HG03558 (cell line): ENCODE results near the gene HEXD.

Experiments
- ATAC-seq: cut with Tn5 transposase; IDR thresholded peaks from one replicate; pipeline ENCODE4 v1.9.1; 2021; ENCODE audit warnings: moderate number of reproducible peaks; ENCODE audit not compliant: unreplicated experiment; ENCODE audit errors: extremely low read depth

The HEXD gene

DNA sequence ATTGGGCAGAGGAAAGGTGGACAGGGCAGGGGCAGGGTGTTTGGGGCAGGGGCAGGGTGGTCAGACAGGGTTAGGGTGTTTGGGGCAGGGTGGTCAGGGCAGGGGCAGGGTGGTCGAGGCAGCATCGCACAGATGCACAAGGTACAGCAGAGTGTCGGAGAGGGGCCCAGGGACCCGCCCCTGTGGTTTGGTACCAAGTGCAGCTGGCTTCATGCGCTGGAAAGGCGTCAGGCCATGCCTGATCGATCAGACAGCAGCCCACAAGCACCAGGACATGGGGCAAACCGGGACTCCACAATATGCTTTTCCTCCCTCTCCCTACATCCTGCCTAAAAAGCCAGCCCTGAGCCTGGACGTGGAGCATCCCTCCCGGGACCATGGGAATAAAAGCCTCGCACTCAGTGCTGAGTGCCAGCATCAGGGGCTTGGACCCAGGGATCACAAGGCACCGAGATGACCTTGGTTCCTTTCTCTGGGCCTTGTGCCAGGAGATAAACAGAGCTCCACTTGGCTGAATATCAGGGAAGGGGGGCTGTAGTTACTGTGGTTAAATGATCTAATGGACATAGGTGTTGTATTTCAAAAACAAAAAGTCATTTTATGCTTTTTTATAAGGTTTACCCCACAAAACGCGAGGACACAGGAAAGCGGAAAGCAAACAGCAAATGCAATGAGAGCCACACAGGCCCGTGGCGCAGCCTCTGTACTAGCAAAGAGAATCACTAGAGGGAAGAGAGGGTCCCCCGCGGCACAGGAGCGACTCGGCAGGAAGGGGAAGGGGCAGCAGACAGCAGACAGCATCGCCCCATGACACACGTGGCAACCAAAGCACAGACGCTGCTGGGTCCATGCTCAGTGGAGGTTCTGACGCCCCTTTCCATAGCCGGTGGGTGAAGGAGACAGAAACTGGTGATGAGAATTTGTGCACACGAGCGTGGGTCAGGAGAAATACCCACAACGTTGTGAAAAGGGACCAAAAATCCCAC, 5.3 kb upstream of the HEXD start:
- no peak for ATAC-seq

DNA sequence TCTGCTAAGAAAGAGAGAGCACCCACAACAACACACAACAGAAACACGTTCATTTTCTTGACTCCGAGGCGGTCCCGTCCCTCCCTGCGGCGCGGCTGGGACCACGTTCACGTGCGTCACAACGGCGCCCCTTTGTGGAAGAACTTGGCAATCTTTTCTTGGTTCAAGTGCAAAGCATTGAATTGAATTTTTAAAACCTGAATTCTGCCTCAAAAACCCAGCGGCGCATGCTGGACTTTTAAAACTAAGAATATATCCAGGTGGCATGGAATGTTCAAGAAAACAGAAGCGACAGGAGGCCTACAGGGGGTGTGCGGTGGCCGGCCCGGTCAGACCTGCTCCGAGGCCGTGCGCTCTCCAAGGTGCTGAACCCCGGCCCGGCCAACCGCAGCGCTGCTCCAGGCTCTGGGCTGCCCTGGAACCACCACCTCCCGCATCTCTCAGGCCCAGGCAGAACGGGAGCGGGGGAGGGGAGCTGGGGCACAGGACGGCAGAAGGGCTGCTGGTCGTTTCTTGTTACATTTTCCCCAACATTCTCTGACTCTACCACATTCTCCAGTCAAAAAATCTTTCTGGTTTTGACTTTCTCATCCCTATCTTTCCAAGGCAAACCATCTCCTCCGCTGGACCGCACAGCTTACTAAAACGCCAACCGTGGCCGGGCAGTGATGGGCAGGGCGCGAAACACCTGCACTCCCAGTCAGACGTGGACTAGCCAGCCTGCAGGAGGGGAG, 3.4 kb upstream of the HEXD start:
- no peak for ATAC-seq

DNA sequence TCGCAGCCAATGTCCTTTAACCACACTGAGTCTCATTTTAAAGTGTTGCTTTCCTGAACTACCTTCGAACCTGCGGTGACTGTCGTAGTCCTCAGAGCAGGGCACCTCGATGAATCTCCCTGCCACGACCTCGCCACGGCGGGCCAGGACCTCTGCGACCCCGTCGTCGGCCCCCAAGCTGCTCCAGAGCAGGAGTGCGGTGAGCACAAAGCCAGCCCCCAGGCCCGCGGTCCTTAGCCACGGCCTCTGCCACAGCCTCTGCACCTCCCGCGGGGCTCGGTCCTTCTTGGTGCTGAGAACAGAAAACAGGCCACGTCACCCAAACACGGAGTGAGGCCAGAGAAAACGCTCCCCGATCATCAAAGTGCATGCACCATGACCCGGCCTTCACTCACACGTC, 2.8 kb upstream of the HEXD start:
- ATAC-seq: no peak

DNA sequence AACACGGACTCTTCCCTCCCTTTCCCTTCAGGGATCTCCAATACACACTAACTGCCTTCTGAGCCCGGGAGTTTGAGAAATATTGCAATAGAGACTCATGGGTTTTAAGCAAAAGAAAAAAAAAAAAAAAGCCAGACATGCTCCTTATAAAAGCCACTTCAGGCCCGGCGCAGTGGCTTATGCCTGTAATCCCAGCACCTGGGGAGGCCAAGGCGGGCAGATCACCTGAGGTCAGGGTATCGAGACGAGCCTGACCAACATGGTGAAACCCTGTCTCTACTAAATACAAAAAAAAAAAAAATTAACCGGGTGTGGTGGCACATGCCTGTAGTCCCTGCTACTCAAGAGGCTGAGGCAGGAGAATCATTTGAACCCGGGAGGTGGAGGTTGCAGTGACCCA, 2.4 kb upstream of the HEXD start:
- ATAC-seq: no peak

DNA sequence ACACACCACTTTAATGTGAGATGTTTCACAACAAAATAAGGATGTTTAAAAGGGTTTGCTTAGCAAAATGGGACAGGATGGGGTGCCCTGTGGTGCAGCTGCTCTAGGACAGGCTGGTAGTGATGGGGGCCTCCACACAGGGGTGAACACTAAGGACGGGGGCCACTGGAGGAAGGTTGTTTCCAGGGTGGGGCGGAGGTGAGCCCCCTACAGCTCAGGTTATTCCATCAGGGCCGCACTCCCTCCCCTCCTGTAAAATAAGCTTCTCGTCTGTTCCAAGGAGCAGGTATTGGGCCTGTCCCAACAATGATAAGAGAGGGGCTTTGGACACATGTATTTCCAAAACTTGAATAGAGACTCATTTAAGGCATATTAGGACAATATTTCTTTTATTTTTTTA, 1.9 kb upstream of the HEXD start:
- no peak for ATAC-seq

DNA sequence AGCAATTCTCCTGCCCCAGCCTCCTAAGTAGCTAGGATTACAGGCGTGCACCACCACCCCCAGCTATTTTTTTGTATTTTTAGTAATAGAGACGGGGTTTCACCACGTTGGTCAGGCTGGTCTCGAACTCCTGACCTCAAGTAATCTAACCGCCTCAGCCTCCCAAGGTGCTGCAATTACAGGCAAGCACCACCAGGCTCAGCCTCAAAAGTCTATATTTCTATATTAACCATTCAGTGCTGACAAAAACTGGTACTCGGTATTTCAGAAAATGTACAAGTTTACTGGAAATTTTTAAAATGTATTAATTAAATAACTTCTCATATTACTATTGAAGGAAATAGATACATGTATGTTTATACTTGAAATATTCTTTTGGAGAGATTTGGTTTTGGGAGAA, 1.4 kb upstream of the HEXD start:
- ATAC-seq: no peak

DNA sequence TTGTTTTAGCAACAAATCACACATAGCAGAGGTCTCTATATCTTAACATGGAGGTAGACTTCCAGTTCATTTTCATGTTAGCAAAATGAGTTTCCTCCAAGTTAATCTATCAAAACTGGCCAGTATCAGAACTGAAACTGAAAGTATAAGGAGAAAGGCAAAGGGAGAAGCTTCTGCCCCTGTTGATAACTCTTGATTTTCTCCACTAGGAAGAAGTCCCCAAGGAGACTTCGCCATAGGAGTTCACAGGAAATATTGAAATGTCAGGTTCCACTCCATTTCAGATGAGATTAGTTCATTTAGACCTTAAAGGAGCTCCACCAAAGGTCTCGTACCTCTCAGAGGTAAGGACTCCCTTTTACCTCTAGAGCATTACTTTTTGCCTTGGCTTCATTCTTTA, 1.4 kb downstream of the HEXD start:
- ATAC-seq: no peak

DNA sequence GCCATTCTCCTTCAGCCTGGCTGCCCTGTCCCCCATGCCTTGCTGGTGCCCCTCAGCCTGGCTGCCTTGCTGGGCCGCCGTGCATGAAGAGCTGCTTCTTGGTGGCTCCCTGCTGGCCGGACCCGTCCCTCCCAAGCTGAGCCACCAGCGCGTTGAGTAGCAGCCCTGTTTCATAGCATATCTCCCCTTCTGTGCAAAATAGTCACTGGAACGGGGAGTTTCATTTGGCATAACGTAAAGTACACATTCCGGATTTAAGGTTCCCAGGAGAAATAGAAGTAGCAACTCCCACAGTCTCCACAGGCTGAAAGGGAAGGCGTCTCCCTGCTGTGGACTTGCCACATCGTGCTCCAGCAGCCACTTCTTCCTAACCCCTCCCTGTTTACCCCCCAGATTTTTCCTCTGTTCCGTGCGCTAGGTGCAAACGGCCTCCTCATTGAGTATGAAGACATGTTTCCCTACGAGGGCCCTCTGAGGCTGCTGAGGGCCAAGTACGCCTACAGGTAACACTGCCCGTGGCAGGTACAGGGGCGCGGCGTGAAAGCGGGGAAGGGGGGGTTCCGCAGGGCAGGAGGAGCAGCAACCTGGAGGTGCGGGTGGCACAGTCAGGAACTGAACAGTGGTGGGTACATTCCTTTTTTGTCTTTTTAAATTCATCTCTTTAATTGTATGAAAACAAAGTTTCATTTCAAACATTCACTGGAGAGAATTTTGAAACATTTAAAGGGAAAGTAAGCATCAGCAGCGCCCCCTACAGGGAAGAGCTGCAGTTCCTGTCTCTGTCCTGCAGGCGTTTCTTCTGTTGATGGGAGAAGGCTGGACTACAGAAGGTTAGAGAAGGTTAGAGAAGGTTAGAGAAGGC, 6.1 kb downstream of the HEXD start:
- ATAC-seq: no peak

DNA sequence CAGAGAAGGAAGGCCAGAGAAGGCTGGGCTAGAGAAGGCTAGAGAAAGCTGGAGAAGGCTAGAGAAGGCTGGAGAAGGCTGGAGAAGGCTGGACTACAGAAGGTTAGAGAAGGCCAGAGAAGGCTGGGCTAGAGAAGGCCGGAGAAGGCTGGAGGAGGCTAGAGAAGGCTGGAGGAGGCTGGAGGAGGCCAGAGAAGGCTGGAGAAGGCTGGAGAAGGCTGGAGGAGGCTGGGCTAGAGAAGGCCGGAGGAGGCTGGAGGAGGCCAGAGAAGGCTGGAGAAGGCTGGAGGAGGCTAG, 6.7 kb downstream of the HEXD start:
- no peak for ATAC-seq

DNA sequence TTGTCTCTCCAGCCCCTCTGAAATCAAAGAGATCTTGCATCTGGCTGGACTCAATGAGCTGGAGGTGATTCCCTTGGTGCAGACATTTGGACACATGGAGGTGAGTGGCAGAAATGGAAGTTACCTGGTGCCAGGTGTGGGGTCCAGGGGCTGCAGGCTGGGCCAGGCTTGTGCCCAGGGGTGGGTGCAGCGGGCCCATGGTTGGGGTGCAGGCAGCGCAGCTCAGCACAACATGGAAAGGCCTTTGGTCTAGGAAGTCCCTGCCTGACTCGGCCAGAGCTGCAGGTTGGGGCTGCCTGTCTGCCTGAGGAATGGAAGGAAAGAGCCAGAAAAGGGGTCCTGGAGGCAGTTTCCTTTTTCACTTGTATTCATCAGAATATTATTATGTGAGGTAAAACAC, 10.4 kb downstream of the HEXD start:
- ATAC-seq: no peak

DNA sequence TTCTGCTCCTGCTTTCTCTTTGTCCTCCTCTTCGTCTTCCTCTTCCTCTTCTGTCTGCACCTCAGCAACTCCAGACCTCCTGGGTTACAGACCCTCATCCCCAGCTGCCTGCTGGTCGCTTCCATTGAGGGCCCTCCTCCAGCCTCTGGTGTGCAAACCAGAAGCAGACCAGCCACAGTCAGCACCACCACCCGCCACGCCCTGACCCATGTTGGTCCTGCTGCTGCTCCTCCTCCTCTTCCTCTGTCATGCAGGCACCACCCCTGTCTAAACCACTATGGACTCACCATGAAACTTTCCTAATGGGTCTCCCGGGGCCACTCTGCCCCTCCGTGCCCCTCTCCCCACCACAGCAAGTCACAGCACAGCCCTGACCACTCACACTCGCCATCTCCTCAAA, 11.7 kb downstream of the HEXD start:
- no peak for ATAC-seq

DNA sequence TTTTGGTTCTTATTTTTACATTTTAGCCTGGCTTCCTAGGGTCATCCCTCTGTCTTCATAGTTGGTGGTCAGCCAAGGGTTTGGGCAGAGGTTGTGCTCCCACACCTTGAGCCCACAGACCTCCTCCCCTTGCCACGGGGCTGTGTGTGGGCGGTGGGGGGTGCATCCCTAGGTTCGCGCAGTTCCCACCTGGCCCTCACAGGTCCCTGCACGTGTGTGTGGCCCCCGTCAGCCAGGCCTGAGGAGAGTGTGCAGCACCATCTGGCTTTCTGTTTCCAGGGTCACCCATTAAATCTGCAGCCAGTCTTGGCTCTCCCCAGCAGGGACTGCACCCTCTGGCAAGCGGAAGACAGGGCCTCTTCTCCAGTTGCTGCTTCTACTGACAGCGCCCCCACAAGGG, 13.9 kb downstream of the HEXD start:
- no peak for ATAC-seq

DNA sequence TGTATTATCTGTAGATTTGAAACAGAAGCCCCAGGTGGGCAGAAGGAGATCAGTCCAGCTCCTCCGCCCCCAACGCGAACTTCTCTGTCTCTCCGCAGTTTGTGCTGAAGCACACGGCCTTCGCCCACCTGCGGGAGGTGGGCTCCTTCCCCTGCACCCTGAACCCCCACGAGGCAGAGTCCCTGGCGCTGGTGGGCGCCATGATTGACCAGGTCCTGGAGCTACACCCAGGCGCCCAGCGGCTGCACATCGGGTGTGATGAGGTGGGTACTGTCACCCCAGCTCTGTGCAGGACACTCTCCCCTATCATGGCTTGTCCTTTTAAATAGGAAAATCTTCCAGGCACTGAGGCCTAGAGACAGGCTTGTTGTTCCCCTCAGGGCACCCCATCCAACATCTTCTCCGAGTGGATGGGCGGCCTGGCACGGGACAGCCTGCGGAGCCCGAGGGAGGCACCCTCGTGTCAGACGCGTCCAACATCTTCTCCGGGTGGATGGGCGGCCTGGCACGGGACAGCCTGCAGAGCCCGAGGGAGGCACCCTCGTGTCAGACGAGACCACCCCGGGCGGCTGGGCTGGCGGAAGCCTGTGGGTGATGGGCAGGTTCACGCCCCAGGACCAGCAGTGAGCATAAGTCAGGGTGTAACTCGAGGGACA, 15.5 kb downstream of the HEXD start:
- no peak for ATAC-seq

DNA sequence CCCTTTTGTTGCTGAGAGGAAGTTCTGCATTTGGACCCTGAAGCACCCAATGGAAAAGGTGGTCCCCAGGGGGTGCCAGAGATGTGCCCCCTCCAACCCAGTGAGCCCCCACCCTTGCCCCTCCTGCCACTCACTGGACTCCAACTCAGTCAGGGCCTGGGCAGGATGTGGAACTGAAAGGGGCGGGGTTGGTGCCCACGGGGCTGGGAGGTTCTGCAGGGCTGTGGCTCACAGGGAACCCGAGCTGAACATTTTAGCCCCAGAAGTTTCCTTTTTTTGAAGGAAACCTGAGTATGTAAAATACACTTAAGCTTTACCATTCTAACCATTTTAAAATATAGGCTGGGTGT, 16.0 kb downstream of the HEXD start:
- ATAC-seq: no peak

DNA sequence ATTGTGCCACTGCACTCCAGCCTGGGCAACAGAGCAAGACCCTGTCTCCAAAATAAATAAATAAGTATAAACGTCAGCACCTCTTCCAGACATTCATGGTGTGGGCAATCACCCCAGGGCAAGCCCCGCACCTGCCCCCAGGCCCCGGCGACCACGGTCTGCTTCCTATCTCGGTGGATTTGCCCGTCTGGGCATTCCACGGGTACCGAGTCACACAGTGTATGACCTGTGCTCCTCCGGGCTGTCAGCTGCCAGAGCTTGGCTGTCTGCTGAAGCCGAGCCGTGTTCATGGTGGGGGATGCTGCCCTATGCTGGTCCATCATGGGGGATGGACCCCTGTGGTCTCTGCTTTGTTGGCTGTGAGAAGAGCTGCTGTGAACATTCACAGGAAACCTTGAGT, 17.0 kb downstream of the HEXD start:
- no peak for ATAC-seq

DNA sequence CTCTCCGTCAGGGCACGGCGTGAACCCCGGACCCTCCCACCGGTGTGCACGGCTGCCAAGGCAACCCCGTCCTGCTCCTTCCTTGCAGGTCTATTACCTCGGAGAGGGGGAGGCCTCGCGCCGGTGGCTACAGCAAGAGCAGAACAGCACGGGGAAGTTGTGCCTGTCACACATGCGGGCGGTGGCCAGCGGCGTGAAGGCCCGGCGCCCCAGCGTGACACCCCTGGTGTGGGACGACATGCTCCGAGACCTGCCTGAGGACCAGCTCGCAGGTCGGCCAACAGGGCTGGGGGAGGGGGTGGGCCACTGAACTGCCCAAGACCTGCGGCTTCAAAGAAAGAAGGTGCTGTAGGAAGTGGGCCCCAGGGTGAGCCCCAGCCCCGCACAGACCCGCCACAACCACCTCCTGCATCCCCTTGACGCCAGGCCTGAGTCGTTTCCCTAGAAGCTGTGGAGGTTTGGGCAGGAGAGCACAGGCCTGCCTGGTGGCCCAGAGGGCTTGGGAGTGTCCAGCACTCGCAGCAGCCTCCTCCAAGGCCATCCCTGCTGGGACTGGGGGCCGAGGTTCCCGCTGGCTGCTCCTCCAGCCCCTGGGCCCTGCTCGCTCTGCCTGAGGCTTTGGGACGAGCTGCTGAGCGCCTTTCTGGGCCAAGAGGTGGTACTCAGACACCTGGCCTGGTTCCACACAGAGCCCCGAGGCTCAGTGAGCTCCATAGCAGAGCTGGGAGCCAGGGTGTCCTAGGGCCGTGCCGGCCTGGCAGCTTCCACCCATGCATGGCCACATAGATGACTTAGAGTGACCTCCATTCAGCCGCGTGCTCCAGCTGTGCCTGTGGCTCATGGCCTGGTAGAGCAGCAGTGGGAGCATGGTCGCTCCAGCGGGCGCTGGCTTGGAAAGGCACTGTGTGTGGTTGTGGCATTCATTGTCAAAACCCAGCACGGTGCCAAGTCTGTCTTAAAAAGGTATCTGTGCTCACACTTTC, 17.7 kb downstream of the HEXD start:
- ATAC-seq: no peak

DNA sequence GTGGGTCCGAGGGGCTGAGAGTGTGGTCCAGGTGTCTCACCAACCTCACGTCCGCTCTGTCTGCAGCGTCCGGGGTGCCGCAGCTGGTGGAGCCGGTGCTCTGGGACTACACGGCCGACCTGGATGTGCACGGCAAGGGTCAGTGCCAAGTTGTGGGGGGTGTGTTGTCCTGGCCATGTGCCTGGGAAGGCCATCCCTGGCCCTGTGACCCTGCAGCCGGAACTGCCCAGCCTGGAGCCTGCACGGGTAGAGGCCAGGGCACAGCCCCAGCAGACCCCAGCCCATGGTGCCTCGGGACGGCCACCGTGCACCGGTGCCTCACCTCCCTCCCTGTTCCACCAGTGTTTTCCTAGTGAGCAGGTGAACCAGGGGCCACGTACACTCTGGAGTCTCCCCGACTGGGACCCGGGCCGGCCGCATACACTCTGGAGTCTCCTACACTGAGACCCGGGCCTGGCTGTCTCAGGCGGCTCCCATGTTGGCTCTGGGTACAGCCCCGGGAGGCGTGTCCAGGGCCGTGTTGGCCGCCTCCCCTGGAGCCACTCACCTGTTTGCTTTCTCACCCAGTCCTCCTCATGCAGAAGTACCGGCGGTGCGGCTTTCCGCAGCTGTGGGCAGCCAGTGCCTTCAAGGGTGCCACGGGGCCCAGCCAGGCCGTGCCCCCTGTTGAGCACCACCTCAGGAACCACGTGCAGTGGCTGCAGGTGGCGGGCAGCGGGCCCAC, 18.6 kb downstream of the HEXD start:
- no peak for ATAC-seq

DNA sequence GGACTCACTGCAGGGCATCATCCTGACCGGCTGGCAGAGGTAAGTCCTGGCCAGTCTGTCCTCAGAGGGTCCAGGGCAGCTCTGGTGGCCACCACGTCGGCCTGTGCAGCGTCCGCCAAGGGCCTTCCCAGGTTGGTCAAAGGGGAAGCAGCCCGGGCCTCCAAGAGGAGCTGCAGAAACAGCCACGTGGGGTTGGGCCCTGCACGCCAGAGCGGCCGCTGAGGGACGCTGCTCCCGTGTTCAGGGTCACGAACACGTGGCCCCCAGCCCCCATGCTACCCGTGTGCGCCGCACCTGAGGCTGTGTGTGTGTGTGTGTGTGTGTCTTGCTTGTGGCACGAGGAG, 19.1 kb downstream of the HEXD start:
- no peak for ATAC-seq
